ENCODE data around the gene GGCX.
A peak's percentile ranks its signal among the peaks of the same experiment; 100 is the strongest.
"Not testable (repeated sequence)": the region's sequence is repeated elsewhere in the genome, so short reads cannot be mapped to it uniquely, and the experiment has no call there.

The GGCX gene

DNA sequence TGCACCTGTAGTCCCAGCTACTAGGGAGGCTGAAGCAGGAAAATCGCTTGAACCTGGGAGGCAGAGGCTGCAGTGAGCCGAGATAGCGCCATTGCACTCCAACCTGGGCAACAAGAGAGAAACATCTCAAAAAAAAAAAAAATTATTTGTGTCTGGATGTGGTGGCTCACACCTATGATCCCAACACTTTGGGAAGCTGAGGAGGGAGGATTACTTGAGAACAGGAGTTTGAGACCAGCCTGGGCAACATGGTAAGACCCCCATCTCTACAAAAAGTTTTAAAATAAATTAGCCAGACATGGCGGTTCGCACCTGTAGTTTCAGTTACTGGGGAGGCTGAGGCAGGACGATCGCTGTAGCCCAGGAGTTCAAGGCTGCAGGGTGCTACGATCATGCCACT is 14.4 kb upstream of the GGCX start:
- no peak for DNase-seq (ENCODE audit: low read depth)

- no peak for DNase-seq (ENCODE audit: low read depth)
Measured at GRCh38 chr2:85566265-85566664, 5.0 kb upstream of the GGCX start.

- DNase-seq (ENCODE audit: low read depth): no peak
Measured at GRCh38 chr2:85564144-85564563, 2.9 kb upstream of the GGCX start.

DNA sequence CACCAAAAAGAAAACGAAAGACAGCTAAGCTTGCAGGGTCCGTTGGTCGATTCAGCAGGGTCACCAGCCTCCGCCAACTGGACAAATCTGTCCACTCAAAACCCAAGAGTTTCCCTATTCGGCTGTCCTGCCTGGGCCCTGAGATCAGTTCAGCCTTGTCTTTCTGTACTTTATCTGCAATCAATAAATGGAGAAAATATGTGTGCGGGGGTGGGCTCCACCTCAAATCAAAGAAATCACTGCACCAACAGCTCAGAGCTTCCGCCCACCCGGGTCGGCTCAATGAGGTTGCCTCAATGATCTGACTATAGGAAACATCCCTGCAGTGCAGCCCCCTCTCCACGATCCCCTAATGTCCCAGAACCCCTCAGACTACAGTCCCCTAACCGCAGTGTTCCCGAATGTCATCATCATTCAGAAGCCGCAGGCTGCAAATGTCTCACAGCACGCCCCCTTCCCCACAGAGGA is 447 bp downstream of the GGCX start:
- no peak for DNase-seq (ENCODE audit: low read depth)

- not testable (repeated sequence) for DNase-seq (ENCODE audit: low read depth)
Measured at GRCh38 chr2:85560403-85560726, 928 bp downstream of the GGCX start.

- DNase-seq (ENCODE audit: low read depth): no peak
Measured at GRCh38 chr2:85558160-85558559, 3.1 kb downstream of the GGCX start.

GRCh38 chr2:85557130-85557529 is 4.2 kb downstream of the GGCX start:
- DNase-seq (ENCODE audit: low read depth): no peak

DNA sequence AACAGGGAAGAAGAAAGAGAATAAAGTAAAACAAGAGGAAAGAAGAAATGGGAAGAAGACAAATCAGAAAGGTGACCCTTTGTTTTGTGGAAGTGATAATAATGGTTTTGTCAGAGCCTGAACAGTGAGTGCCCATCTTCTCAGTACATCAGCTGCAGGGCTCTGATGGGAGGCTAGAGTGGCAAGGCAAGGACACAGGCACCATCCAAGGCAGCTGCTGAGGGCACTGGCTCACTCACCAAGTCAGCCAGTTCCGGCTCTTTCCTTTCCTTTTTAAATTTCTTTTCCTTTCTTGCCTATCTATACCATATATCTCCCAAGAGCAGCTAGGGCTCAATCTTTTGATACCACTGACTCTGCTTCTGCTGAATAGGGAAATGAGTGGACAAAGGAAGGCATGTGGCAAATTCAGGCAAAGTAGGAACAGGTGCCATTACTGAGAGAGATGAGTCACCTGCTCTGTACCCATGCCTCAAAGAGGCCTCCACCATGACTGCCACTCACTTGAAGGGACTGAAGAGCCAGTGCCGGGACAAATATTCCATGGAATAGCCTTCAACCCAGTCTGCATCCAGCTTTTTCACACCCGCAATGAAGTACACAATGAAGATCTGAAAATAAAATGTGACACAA is 6.2 kb downstream of the GGCX start:
- DNase-seq (ENCODE audit: low read depth): no peak

DNA sequence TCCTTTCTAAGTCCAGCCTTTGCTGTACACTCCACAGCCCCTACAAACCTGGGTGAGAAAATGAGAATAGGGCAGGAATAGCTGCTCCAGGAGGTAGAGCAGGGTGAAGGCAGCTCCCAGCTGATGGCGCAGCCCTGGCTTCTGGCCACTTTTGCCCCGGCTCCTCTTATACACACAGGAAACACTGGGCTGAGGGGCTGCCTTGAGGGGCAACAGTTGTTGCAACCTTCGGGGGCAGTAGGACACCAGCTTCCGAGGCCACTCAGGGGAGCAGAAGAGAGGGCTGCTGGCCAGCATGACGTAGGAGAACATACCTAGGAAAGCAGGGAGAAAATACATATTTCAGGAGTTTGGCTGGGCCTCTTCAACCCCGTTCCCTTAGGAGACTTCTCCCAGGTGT is 8.1 kb downstream of the GGCX start:
- DNase-seq (ENCODE audit: low read depth): no peak

GRCh38 chr2:85551698-85552678 is 9.3 kb downstream of the GGCX start:
- DNase-seq (ENCODE audit: low read depth): peak; percentile 68

DNA sequence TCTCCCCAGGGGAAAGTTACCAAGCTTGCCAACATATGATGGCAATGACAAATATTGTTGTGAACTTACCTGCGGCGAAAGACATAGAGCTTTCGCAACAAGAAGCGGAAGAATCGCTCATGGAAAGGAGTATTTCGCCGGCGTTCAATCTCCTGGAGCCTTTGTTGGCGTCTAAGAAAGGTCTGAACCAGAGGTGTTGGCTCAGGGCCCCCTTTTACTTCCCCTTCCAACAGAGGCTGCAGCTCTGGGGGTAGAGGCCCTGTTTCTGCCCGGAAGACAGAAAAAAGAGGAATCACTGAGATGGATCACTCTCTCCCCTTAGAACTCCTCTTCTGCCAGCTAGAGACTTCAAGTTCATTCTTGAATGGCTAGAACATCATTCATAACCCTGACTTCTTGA is 10.8 kb downstream of the GGCX start:
- DNase-seq (ENCODE audit: low read depth): no peak

DNA sequence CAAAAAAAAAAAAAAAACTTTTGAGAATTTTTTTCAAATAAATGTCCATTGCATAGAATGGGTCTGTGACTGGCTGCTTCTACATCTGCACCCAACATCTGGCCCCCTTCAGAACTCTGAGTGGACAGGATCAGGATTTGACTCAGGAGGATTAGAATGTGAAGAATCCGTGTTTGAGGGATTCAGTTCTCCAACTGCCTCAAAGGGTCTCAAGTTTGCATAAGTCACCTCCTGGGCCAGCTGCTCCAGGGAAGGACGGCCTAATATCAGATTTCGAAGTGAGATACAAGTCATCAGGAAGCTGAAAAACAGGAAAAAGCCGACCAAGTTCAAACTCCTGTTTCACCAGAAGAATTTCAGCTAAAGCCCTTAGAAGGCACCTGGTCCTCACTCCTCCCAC is 11.5 kb downstream of the GGCX start:
- DNase-seq (ENCODE audit: low read depth): no peak

DNA sequence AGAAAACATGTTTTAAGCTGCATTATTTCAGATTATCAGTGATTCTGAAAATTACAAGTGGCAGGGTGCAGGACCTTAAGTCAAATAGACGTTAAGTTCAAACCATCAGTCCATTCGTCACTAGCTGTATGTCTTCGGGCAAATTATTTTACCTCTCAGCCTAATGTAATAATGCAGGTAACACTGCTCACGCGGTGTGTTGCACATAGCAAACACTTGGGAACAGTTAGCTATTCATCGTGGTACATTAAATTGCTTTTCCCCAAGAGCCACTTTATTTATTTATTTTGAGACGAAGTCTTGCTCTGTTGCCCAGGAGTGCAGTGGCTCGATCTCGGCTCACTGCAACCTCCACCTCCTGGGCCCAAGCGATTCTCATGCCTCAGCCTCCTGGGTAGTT is 12.2 kb downstream of the GGCX start:
- no peak for DNase-seq (ENCODE audit: low read depth)

GRCh38 chr2:85548608-85548900 is 12.7 kb downstream of the GGCX start:
- DNase-seq (ENCODE audit: low read depth): no peak

DNA sequence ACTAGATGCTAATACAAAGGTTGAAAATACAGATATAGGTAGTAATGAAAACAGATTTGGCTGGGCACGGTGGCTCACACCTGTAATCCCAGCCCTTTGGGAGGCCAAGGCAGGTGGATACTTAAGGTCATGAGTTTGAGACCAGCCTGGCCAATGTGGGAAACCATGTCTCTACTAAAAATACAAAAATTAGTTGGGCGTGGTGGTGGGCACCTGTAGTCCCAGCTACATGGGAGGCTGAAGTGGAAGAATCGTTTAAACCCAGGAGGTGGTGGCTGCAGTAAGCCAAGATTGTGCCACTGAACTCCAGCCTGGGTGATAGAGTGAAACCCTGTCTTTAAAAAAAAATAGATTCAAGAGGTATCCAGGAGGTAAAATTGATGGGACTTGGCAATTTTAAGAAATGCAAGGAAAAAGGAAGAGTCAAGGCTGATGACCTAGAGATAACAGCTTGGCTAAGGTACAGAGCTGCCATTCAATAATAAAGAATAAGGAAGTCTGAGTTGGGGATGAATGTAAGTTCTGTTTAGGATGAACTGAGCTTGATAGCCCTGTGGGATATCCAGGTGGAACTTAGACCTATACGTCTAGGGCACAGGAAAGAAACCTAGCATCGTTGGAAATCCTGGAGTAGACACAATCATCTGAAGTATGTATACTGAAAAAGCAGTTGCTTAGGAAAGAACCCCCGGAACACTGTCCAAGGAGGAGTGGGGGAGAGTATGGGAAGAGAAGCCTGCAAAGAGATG is 13.3 kb downstream of the GGCX start:
- DNase-seq (ENCODE audit: low read depth): no peak

DNA sequence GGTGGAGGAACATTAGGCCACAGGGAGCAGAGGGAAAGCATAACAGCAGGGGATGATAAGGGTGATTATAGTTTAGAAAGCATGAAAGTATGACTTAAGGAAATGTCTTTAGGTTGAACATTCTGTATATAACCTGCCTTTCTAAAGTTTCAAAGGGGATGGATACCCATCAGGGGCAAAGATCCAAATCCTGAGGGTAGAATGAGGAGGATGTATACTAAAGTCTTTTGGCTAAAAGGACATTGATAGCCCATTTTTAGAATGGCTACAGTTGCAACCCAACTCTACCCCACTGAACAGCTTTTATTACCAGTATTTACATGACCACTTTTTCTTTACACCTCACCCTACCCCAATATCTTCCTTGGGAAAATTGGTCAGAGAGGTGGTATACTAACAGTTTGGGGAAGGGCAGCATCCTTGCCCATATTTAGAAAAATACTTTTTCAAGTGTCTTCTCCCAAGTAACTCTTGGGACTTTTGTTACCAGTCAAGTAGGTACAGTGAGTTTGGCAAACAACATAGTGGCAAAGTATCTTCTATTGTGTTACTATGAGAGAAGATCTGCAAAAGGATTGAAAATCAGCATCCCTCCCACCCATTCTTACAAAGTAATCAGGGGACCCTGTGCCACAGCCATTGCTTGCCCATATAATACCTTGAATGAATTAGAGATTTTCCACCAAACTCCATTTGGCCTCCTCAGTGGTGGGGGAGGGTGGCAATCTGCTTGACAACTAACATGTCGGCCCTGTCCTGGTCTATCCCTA is 14.0 kb downstream of the GGCX start:
- no peak for DNase-seq (ENCODE audit: low read depth)

DNA sequence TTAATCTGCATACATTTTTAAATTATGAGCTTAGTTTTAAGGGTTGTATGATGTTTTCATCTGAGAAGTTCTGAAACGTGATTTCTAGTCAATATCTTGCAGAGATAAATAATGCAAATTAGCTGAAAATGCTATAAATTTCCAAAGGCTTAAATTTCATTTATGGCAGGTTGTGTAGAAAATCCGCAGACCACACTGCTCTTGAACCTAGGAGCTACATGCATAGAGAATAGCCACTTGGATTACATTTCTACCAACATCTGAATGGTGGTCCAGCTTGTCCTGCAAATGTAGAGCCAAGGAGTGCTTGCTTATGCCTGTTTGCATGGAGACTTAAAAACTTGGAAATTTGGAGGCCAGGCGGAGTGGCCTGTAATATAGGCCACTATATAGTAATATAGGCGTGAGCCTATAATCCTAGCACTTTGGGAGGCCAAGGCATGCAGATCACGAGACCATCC is 15.5 kb downstream of the GGCX start:
- no peak for DNase-seq (ENCODE audit: low read depth)

DNA sequence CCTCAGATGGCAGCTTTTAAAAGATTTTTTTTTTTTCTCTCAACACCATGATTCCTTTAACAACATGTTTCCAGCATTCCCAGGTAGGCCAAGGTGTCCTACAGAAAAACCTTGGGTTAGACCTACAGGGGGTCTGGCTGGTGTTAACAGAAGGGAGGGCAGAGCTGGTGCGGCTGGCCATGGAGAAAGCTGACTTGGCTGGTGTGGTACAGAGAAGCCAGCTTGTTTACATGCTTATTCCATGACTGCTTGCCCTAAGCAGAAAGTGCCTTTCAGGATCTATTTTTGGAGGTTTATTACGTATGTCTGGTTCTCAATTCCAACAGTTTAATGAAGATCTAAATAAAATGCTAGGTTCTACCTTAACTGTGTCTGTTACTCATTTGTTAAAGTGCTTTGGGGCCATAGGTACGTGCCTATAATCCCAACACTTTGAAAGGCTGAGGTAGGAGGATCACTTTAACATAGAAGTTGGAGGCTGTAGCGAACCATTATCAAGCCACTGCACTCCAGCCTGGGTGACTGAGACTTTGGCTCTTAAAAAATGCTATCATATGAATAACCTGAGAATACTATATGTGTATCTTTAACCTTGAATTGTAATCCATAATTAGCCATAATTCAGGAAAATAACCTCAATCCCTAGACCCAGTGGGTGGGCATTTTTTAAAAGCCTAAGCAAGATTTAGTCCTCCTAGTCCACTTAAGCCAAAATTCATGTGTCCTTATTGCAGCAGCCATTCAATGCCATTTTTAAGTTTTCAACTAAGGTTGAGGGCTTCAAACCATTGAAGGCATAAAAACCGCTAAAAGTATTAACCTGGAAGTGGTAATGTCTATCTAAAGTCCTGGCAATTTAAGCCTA is 16.1 kb downstream of the GGCX start:
- not testable (repeated sequence) for DNase-seq (ENCODE audit: low read depth)

DNA sequence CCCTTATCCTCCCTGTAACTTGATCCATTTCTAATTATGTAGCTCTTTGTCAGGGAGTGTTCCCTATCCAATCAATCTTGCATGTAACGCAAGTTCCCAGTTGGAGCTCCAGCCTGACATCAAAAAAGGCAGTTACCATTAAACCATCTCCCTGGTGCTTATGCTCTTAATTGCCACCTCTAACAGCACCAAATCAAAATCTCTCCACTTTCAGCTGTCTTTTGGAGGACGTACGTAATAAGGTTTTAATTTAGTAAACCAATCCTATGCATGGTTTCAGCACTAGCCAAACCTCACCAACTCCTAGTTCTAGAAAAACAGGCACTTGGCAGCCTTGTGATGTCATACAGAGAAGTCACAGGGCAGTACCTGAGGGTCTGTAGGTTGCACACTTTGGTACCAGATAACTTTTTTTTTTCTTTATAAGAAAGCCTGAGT is 17.0 kb downstream of the GGCX start:
- DNase-seq (ENCODE audit: low read depth): not testable (repeated sequence)

DNA sequence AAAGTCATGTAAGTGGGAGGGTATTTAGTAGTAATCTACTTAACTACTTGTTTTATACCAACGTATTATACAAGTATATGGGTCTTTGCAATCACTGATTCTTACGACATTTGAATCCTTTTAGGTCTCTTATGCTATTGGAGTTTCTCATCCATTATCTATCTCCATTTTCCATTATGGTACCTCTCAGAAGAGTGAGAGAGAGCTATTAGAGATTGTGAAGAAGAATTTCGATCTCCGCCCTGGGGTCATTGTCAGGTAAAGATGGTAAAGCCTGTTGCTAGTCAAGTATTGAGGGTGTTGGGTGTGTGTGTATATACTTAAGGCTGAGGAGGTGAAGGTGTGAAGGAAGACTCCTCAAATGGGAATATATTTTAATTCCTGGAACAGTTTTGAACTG is 18.5 kb downstream of the GGCX start:
- DNase-seq (ENCODE audit: low read depth): no peak

Measured in T-helper 22 cell (primary cell).